ENCODE data around the gene CRISPLD2. TPM values are rescaled to one million over a fixed set of nuclear protein-coding genes. Genes with fewer than 3 reads are reported as not detected.
"Not testable (repeated sequence)": the region's sequence is repeated elsewhere in the genome, so short reads cannot be mapped to it uniquely, and the experiment has no call there.

The CRISPLD2 gene
- total and polyA plus RNA-seq, 9 of the 15 experiments (the other 6 are each of a cell fraction or from before 2014, with no cell fraction given), result 0.03 to 0.24 (median 0.04) TPM; not detected in 4

GRCh38 chr16:84854759-84855158 lies 35.0 kb downstream of the CRISPLD2 start (continued):
- TF ChIP-seq CREB3L1 (IDR thresholded peaks at IDR 0.05; ENCODE audit: borderline replicate concordance, low read depth) (no peak), RFX5 (IDR thresholded peaks at IDR 0.05; ENCODE audit: low read depth, low read length) (no peak)

GRCh38 chr16:84855435-84856202 lies 35.8 kb downstream of the CRISPLD2 start:
- H3K79me2 ChIP-seq (ENCODE audit: control insufficient read depth, insufficient read depth, low read length); H3K4me2 ChIP-seq (ENCODE audit: insufficient read depth, low read length); H3K9ac ChIP-seq (ENCODE audit: insufficient read depth in 1 of 2, low read depth in 2 of 2, low read length in 2 of 2); BruUV-seq (replicated peaks); CTCF ChIA-PET (ENCODE audit: low intra/inter-chr PET ratio); FAIRE-seq; intact Hi-C loops (cut with micrococcal nuclease); ATAC-seq; H3K4me1 ChIP-seq (replicated peaks in 1 of 2; ENCODE audit: control insufficient read depth in 2 of 2, insufficient read depth in 2 of 2, low read length in 2 of 2); H3K9me3 ChIP-seq (replicated peaks; ENCODE audit: control insufficient read depth, insufficient read depth, low read depth, low read length); H2AFZ ChIP-seq (ENCODE audit: low read depth, low read length); H3K9me1 ChIP-seq (ENCODE audit: control insufficient read depth, insufficient read depth, low read length); in situ Hi-C loops (cut with MboI); DNase-seq (ENCODE audit: extremely low read depth in 1 of 4, low spot score in 3 of 4); POLR2A ChIA-PET; H3K36me3 ChIP-seq (ENCODE audit: control insufficient read depth, insufficient read depth, low read length); H3K27ac ChIP-seq (ENCODE audit: extremely low read depth, low read depth, low read length); H3K4me3 ChIP-seq; H4K20me1 ChIP-seq (replicated peaks; ENCODE audit: control insufficient read depth, insufficient read depth, low read length): not testable (repeated sequence)
- H3K27me3 ChIP-seq (ENCODE audit: control insufficient read depth in 2 of 2, insufficient read depth in 2 of 2, low read length in 2 of 2), result peaks cover 58 to 77% of the 10 kb centered on the region in 2 experiments
- WGBS (ENCODE audit: insufficient coverage, low coverage, missing lambda C conversion rate), result 1% methylated on average over 4 of the region's 4 CpGs
- TF ChIP-seq CBFA2T2 (conservative IDR thresholded peaks at IDR 0.05) (0 out of 2 replicates have a peak, but pooled peaks have one; percentile 11), TFE3 (CRISPR knock-in tag; IDR thresholded peaks at IDR 0.05) (peak; percentile 80), RAD51 (IDR thresholded peaks at IDR 0.05; ENCODE audit: borderline replicate concordance, low read depth) (peak; percentile 60; the same call in 1 of the 2 replicates)
